NCI-H128 (cell line): ENCODE measurements around the gene MTUS2.
A peak's percentile ranks its signal among the peaks of the same experiment; 100 is the strongest.
"Not testable (repeated sequence)": the region's sequence is repeated elsewhere in the genome, so short reads cannot be mapped to it uniquely, and the experiment has no call there.

Source experiments
- DNase-seq: peaks from one replicate; lab custom pipeline; 2025; ENCODE audit not compliant: unreplicated experiment; lab: John Stamatoyannopoulos, UW

Gene MTUS2

GRCh38 chr13:29294821-29295220, 474.7 kb downstream of the MTUS2 start:
- DNase-seq = no peak

DNA sequence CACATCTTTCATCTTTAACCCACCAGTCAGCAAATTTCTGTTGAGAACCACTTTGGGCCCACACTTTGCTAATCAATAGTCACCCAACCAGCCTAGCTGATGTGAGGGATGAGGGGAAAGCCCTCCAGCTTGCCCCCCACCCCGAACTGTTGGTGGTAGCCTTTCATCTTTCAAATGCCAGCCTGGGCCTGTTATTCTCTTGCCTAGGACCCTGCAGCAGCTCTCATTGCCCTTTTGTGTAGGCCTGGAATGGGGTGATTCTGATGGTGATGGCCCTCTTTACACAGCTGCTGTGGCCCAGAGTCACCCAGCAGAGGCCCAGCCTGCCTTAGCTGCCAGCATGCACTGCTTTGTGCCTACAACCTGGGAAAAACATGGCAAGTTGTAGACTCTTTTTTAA, 480.9 kb downstream of the MTUS2 start:
- DNase-seq = no peak

DNA sequence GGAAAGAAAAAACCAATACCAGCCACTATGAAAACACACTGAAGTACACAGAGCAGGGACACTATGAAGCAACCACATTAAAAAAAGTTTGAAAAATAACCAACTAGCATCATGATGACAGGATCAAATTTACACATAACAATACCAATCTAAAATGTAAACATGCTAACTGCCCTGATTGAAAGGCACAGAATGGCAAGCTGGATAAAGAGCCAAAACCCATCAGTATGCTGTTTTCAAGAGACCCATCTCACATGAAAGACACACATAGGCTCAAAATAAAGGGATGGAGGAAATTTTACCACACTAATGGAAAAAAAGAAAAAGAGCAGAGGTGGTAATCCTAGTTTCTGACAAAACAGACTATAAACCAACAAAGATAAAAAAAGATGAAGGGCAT, 484.0 kb downstream of the MTUS2 start:
- DNase-seq = no peak

DNA sequence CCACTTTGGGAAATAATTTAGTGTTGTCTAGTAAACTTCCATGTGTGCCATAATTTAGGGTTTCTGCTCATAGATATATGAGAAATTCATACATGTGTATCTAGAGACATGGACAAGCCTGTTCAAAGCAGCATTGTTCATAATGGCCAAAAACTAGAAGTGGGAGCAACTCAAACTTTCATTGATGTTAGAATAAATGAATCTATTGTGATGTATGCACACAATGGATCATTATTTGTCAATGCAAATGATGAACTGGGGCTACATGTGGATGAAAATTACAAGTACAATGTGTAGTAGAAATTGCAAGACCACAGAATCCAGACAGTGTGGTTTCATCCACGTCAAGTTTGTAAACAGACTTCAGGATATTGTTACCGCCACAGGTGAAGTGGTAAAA, 490.7 kb downstream of the MTUS2 start:
- no peak for DNase-seq

DNA sequence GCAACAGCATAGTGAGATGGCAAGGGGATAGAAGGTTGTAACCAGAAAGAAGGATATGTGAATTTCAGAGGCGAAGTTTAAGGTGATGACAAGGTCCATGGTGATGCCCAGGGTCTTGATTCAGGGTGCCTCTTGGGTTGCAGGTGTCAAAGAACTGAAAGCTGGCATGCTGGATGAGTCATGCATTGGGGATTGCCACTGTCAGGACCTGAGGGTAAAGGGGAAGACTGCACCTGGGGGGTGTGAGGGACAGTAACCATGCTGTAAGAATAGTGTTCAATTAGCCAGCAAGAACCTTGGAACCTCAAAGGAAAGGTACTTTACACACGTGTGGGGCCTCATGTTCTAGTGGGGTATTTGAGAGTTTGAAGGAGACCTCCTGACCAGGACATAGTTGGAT, 495.7 kb downstream of the MTUS2 start:
- DNase-seq = no peak

GRCh38 chr13:29317828-29318227, 497.7 kb downstream of the MTUS2 start:
- DNase-seq = no peak

GRCh38 chr13:29318741-29319140, 498.6 kb downstream of the MTUS2 start:
- DNase-seq = no peak

- DNase-seq = no peak
These were observed 499.3 kb downstream of the MTUS2 start for GRCh38 chr13:29319451-29319850.

DNA sequence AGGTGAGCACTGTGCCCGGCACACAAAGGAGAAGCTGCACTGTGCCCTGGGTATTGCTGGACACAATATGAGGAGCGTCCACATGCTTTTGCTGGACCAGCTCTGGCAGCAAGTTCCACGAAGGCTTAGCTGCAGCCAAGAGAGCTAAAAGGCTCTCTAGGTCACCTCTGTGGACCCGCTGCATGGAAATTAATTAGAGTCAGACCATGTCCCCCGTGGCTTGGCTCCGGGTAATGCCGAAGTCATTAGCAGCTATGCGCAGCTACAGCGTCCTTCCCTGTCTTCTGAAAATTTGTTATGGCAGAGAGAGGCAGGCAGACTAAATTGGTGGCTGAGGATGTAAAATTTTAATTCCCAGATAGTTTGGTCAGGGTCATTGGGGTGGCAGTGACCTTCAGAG, 503.8 kb downstream of the MTUS2 start:
- no peak for DNase-seq

DNA sequence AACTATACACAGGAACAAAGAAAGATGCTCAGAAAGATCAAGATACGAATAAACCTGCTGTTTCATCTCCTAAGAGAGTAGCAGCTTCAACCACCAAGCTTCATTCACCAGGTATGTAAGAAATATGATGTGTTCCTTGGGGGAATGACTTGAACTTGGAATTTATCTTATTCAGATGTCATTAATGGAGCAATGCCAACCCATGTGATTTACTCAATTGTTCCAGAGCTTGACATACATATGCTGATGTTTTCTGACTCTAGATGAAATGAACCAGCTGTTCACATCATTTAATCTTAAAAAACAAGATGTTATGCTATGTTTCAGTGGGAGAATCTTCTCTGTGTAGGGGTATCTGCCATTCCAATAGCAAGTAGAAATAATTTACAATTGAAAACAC, 504.5 kb downstream of the MTUS2 start:
- DNase-seq = no peak

DNA sequence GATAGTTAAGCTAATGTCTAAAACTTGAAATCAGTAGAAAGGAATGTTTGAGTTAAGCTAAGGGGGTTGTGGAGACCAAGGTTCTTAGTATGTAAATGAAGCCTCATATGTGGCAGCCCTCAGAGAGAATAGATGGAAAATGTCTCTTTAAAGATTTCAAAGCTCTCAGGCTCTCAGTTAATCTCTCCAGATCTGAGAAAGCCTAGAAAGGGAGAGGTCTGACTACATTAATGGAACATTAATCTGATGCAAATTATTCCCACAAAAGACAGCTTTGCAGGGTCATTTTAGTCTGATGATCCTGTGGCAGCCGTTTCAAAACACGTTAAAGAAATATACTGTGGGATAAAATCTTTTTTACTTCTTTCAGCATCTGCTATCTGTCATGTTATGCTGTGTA, 508.4 kb downstream of the MTUS2 start:
- no peak for DNase-seq

- no peak for DNase-seq
These were observed 516.2 kb downstream of the MTUS2 start for GRCh38 chr13:29336356-29336755.

GRCh38 chr13:29339386-29340272, 519.5 kb downstream of the MTUS2 start:
- no peak for DNase-seq

GRCh38 chr13:29345860-29346582, 525.9 kb downstream of the MTUS2 start:
- not testable (repeated sequence) for DNase-seq

- no peak for DNase-seq
These were observed 534.9 kb downstream of the MTUS2 start for GRCh38 chr13:29355029-29355428.

DNA sequence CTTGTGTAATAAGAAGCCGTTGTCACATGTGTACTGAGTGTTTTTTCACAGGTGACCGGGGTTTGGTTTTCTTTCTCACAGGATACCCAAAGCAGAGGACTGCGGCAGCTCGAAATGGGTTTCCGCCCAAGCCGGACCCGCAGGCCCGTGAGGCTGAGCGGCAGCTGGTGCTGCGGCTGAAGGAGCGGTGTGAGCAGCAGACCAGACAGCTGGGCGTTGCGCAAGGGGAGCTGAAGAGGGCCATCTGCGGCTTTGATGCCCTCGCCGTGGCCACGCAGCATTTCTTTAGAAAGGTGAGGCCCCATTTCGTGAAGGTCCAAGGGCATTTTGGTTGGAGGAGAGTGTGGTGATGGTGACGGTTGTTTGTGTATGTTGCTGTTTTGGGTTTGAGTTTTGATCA, 539.0 kb downstream of the MTUS2 start:
- no peak for DNase-seq

DNA sequence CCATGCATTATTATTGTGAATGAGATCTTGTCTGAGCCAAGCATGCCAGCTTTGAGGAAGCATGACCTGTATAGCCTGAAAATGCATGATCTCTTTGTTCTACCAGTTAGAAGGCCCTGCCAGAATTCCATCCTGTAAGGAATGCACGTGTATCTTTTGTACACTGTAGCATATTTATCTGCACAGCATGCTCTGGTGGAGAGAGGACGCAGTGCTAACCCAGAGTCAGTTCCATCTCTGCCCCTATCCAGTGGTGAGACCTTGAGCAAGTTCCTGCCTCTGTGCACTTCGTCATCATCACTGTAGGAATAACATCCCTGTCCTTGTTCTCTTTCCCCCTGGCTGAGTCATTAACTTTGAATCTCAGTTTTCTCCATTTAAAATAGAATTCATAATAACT, 541.6 kb downstream of the MTUS2 start:
- no peak for DNase-seq

- DNase-seq = peak; percentile 23
These were observed 542.9 kb downstream of the MTUS2 start for GRCh38 chr13:29362849-29363604.

- DNase-seq = peak; percentile 27
These were observed 549.1 kb downstream of the MTUS2 start for GRCh38 chr13:29369060-29369743.

DNA sequence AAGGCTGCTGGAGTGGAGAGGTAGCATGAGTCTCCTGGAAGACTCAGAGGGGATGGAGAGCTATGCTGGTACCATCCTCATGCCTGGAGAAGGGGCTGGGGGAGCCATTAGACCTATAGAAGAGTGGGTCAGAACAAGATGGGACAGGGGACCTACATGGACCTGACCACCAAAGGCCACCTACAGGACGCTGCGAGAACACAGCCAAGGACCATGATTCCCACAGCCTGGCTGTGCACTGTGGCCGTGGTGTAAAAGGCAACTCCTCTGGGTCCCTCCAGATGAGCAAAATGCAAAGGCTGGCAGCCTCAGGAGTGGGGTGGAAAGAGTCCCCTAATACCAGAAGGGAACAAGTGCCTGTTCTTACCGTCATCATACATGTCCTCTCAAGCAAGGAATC, 559.1 kb downstream of the MTUS2 start:
- DNase-seq = no peak

- no peak for DNase-seq
These were observed 559.7 kb downstream of the MTUS2 start for GRCh38 chr13:29379865-29380264.
